Choroid plexus epithelial cell (primary cell): ENCODE results near the gene HBS1L.
"Not testable (repeated sequence)": the region's sequence is repeated elsewhere in the genome, so short reads cannot be mapped to it uniquely, and the experiment has no call there.

Experiments used
- DNase-seq: peaks from one replicate; pipeline ENCODE4 v3.0.0-alpha.2; 2010; ENCODE audit warnings: low read depth
- H3K4me3 ChIP-seq: 2 replicates; pipeline ENCODE4 v1.5.1; 2011; ENCODE audit warnings: low read depth, mild to moderate bottlenecking, control low read depth, low read length, moderate library complexity
- TF ChIP-seq, protein P1 (sequence below): conservative IDR thresholded peaks from 2 replicates; pipeline ENCODE4 v1.5.1; 2011; ENCODE audit warnings: low read depth, mild to moderate bottlenecking, control low read depth, inconsistent platforms, low read length, moderate library complexity

HBS1L gene

DNA sequence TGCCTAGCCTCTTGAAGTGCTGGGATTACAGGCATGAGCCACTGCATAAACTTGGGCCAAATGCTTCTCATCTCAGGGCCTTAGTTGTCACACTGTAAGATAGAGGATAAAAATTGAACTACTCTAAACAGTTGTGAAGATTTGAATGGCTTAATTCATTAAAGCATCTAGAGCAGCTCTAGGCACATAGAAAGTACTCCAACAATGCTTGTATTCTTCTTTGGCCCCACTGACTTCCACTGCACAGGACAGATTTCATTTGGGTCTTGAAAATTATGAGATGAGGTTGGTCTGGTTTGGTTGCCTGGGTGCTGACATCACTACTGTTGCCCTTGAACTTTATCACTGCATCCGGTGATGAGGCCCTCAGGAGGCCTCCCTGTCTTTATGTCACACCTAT is 10.0 kb upstream of the HBS1L start:
- TF ChIP-seq, protein P1, sequence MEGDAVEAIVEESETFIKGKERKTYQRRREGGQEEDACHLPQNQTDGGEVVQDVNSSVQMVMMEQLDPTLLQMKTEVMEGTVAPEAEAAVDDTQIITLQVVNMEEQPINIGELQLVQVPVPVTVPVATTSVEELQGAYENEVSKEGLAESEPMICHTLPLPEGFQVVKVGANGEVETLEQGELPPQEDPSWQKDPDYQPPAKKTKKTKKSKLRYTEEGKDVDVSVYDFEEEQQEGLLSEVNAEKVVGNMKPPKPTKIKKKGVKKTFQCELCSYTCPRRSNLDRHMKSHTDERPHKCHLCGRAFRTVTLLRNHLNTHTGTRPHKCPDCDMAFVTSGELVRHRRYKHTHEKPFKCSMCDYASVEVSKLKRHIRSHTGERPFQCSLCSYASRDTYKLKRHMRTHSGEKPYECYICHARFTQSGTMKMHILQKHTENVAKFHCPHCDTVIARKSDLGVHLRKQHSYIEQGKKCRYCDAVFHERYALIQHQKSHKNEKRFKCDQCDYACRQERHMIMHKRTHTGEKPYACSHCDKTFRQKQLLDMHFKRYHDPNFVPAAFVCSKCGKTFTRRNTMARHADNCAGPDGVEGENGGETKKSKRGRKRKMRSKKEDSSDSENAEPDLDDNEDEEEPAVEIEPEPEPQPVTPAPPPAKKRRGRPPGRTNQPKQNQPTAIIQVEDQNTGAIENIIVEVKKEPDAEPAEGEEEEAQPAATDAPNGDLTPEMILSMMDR: no peak
- H3K4me3 ChIP-seq: no peak overlapping the region
- no peak for DNase-seq

DNA sequence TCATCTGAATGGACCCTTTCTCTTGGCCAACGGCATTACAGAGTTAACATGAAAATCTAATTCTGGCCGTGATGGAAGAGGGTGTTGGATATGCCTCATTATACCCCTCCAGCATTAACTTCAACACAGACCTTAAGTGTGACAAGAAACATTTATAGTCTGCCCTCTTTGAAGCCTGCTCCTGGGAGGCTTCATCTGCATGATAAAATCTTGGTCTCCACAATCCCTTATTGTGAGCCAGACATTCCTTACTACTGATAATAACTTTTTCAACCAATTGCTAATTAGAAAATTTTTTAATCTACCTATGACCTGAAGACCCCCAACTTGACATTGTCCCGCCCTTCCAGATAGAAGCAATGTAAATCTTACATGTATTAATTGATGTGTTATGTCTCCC is 9.3 kb upstream of the HBS1L start:
- TF ChIP-seq, protein P1: no peak
- H3K4me3 ChIP-seq: no peak overlapping the region
- DNase-seq: no peak

DNA sequence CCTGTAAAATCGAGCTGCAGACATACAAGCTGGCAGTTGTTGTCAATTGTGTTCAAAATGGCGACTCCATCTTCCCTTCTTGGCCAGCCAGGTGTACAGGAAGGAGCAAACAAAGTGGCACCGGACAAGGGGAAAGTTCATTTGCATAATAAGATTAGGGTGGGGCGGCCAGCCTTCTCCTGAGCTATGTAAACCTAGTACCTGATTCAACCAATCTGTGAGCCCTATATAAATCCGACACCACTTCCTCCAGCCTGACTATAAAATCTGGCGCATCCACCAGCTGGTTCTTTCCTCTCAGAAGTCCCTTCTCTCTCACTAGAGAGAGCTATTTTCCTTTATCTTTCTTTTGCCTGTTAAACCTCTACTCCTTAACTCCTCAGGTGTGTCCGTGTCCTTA is 8.1 kb upstream of the HBS1L start:
- DNase-seq: no peak
- H3K4me3 ChIP-seq: no peak overlapping the region
- TF ChIP-seq, protein P1: no peak

DNA sequence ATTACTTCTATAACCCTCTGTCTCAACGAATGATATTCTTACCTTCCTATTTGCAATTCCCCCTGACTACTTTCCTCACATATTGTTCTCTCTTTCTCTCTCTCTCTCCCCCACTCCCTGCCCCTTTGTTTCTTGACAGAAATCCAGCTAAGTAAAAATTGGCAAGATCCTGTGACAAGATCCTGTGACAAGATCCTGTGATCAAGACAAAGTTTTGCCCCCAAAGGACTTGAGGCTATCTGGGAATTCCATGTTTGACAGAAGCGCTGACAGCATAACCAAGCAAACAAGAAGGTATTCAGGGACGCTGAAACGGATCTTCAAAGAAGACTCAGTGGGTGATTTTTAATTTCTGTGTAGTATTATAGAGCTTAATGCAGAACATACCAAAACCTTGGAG is 5.5 kb upstream of the HBS1L start:
- DNase-seq: no peak
- TF ChIP-seq, protein P1: no peak
- no peak overlapping the region for H3K4me3 ChIP-seq

DNA sequence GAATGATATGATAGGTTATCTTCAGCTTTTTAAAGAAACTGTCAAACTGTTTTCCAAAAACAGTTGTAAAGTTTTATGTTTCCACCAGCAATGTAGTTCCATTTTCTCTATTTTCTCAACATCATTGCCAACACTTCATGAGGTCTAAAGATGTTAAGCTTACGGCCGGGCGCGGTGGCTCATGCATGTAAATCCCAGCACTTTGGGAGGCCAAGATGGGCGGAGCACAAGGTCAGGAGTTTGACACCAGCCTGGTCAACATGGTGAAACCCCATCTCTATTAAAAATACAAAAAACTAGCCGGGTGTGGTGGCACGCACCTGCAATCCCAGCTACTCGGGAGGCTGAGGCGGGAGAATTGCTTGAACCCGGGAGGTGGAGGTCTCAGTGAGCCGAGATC is 3.7 kb upstream of the HBS1L start:
- not testable (repeated sequence) for DNase-seq, H3K4me3 ChIP-seq

DNA sequence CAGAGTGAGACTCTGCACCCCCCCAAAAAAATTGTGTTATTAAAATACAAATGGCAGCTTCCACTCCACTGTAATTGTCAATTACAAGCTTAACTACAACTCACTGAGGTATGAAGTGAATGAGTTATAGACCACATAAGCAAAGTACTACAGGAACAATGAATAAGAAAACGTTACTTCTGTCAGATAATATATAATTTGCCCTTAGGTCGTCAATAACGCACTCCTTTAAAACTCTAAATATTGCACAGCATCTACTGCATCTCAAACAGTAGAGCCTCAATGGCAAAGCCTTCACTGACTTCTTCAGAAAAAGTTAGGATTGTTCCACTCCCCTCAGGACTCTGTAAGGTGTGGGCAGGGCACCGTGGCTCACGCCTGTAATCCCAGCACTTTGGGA is 2.0 kb upstream of the HBS1L start:
- TF ChIP-seq, protein P1: no peak
- DNase-seq: no peak

DNA sequence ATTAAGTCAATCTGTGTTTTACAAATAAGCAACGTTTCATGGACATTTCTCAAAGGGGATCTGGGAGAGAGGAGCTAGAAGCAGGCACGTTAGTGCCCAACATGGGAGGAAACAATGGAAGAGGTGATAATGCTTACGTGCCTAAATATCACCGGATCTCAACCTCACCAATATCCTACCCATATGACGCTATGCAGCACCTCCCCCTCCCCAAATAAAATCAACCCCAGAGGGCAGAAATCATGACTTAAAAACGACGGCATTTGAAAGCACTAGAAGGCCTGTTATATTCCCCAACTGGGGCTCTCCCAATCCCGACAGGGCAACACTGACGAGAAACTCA is 425 bp downstream of the HBS1L start:
- peak; percentile 7 for DNase-seq
- H3K4me3 ChIP-seq: peak overlapping the region; percentile 77
- TF ChIP-seq, protein P1: no peak

More for the DNA sequence above, 2.0 kb upstream of the HBS1L start:
- no peak overlapping the region for H3K4me3 ChIP-seq

DNA sequence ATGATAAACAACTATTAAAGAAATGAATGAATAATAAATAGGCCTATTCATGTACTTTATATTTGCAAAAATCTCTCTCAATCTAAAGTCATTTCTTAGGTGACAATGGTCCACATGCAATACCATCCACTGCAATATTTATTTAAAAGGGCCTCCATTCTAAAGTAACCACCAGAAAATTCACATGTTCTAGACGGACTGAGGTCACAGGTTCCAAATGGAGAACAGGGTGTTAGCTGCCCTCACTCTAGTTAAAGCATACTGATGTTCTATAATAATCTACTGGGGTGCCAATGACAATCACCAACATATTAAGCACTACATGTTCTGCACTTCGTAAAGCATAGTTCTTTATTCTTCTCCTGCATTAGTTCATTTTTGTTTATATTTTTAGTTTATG is 1.2 kb downstream of the HBS1L start:
- TF ChIP-seq, protein P1: no peak
- DNase-seq: no peak

More for the DNA sequence above, 1.2 kb downstream of the HBS1L start:
- peak overlapping the region; percentile 77 for H3K4me3 ChIP-seq
